ENCODE results near the gene CDH20. TPM values are rescaled to one million over a fixed set of nuclear protein-coding genes. Genes with fewer than 3 reads are reported as not detected.
A peak's percentile ranks its signal among the peaks of the same experiment; 100 is the strongest.

Gene CDH20
- total and polyA plus RNA-seq, 2 donors (not counting 1 experiment from before 2014, with no cell fraction given), result 0.24 TPM; not detected in 1

DNA sequence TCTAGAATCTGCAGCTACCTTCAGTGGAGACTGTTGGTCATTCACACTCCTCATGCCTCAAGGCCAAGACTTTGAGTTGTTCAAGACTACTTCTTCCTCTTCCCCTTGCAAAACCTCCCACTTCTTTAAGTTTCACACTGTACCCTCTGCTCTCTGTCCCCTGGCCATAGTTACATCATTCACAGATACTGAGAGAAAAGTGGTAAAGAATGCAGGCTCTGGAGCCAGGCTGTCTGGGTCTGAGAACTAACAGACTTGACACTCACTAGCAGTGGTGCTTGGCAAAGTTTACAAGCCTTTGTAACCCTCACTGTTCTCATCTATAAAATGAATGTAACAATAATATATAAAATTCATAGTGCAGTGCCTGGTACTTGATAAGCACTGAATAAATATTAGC, 61.8 kb downstream of the CDH20 start:
- Histone ChIP-seq H4K20me1 (ENCODE audit: control insufficient read depth, extremely low read depth, insufficient read depth, low read length) (no peaks in the 10 kb centered on the region), H3K79me2 (ENCODE audit: control insufficient read depth, insufficient read depth, low read length) (no peaks in the 10 kb centered on the region), H3K9ac (ENCODE audit: insufficient read depth, low read length) (no peak overlapping the region), H3K4me1 (ENCODE audit: control insufficient read depth, extremely low read depth, insufficient read depth, low read length) (peaks cover 3% of the 10 kb centered on the region), H3K27me3 (ENCODE audit: control insufficient read depth, insufficient read depth, low read length) (no peaks in the 10 kb centered on the region), H3K4me3 (replicated peaks in 1 of 4; ENCODE audit: control extremely low read depth in 1 of 4, insufficient read depth in 1 of 4, low read depth in 3 of 4, low read length in 4 of 4) (no peak overlapping the region), H3K4me2 (ENCODE audit: extremely low read depth, insufficient read depth, low read length) (no peak overlapping the region), H2AFZ (ENCODE audit: low read length) (no peak overlapping the region), H3K9me3 (ENCODE audit: control insufficient read depth, insufficient read depth, low read depth, low read length) (no peaks in the 10 kb centered on the region), H3K36me3 (ENCODE audit: control insufficient read depth, insufficient read depth, low read length) (no peaks in the 10 kb centered on the region), H3K27ac (ENCODE audit: insufficient read depth, low read length) (no peak overlapping the region)
- no peak for DNase-seq (ENCODE audit: low read depth in 2 of 2)
- TF ChIP-seq EZH2 (IDR thresholded peaks at IDR 0.05; ENCODE audit: low read length, missing control alignments), result no peak
- TF ChIP-seq, protein P1, sequence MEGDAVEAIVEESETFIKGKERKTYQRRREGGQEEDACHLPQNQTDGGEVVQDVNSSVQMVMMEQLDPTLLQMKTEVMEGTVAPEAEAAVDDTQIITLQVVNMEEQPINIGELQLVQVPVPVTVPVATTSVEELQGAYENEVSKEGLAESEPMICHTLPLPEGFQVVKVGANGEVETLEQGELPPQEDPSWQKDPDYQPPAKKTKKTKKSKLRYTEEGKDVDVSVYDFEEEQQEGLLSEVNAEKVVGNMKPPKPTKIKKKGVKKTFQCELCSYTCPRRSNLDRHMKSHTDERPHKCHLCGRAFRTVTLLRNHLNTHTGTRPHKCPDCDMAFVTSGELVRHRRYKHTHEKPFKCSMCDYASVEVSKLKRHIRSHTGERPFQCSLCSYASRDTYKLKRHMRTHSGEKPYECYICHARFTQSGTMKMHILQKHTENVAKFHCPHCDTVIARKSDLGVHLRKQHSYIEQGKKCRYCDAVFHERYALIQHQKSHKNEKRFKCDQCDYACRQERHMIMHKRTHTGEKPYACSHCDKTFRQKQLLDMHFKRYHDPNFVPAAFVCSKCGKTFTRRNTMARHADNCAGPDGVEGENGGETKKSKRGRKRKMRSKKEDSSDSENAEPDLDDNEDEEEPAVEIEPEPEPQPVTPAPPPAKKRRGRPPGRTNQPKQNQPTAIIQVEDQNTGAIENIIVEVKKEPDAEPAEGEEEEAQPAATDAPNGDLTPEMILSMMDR (conservative IDR thresholded peaks at IDR 0.05 in 1 of 2, IDR thresholded peaks at IDR 0.05 in 1 of 2; ENCODE audit: low read depth in 1 of 2, low read length in 2 of 2), result no peak

DNA sequence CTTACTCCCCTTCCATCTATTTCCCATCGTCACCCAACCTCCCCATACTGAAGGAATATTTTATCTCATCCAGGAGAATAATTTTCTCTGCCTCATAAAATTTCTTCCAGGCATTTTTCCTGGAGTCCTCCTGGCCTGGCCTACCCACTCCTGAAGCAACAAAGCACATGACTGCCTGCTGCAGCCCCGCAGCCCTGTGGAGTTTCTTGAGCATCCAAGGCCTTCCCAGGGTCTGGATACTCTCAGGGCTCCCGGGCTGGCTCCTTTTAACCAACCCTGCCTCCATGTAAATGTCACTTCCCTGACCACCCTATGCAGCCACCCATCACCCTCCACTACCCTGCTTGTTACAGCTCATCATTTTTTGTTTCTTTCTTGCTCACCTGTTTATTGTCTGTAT, 64.0 kb downstream of the CDH20 start:
- H2AFZ ChIP-seq (ENCODE audit: low read length), result no peak overlapping the region
- H3K4me2 ChIP-seq (ENCODE audit: extremely low read depth, insufficient read depth, low read length), result no peak overlapping the region
- no peaks in the 10 kb centered on the region for H3K79me2 ChIP-seq (ENCODE audit: control insufficient read depth, insufficient read depth, low read length)
- TF ChIP-seq EZH2 (IDR thresholded peaks at IDR 0.05; ENCODE audit: low read length, missing control alignments), result no peak
- TF ChIP-seq, protein P1 (conservative IDR thresholded peaks at IDR 0.05 in 1 of 2, IDR thresholded peaks at IDR 0.05 in 1 of 2; ENCODE audit: low read depth in 1 of 2, low read length in 2 of 2), result no peak
- no peaks in the 10 kb centered on the region for H3K36me3 ChIP-seq (ENCODE audit: control insufficient read depth, insufficient read depth, low read length)
- H3K4me3 ChIP-seq (replicated peaks in 1 of 4; ENCODE audit: control extremely low read depth in 1 of 4, insufficient read depth in 1 of 4, low read depth in 3 of 4, low read length in 4 of 4), result no peak overlapping the region
- peaks cover 13% of the 10 kb centered on the region for H3K4me1 ChIP-seq (ENCODE audit: control insufficient read depth, extremely low read depth, insufficient read depth, low read length)
- H4K20me1 ChIP-seq (ENCODE audit: control insufficient read depth, extremely low read depth, insufficient read depth, low read length), result no peaks in the 10 kb centered on the region
- no peak overlapping the region for H3K27ac ChIP-seq (ENCODE audit: insufficient read depth, low read length)
- H3K9ac ChIP-seq (ENCODE audit: insufficient read depth, low read length), result no peak overlapping the region
- DNase-seq (ENCODE audit: low read depth in 2 of 2), result no peak
- no peaks in the 10 kb centered on the region for H3K9me3 ChIP-seq (ENCODE audit: control insufficient read depth, insufficient read depth, low read depth, low read length)
- H3K27me3 ChIP-seq (ENCODE audit: control insufficient read depth, insufficient read depth, low read length), result no peaks in the 10 kb centered on the region

DNA sequence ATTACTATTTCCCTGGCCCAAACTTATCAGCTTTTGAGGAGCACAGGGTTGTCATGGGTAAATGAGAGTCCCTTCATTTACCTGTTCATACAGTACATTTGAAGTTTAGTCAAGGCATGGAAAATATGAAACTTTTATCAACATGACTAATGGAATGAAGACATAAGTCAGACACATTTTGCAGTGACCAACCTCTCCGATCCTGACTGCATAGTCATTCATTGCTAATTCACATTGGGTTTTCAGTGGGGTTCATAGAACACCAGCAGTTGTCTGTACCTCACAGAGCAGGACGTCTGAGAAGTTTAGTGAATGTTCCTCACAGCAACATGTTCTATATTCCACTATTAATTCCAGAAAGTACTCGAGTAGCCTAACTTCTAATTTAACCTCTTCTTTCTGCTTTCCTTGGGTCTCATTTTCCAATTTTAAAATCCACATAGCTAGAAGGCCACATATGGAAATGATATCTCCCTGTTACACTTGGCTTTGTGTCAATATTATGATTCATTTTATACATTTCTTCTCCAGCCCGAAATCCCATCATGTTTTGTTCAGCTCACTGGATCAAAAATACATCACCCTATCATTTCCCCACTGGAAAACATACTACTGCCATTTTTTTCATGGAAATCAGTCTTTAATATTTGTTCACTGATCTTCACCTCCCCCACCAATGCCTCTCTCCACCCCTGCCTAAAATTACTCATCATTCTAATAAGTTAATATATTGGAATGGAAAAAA, 65.9 kb downstream of the CDH20 start:
- Histone ChIP-seq H3K9me3 (ENCODE audit: control insufficient read depth, insufficient read depth, low read depth, low read length) (no peaks in the 10 kb centered on the region), H2AFZ (ENCODE audit: low read length) (no peak overlapping the region), H4K20me1 (ENCODE audit: control insufficient read depth, extremely low read depth, insufficient read depth, low read length) (no peaks in the 10 kb centered on the region), H3K36me3 (ENCODE audit: control insufficient read depth, insufficient read depth, low read length) (no peaks in the 10 kb centered on the region), H3K27me3 (ENCODE audit: control insufficient read depth, insufficient read depth, low read length) (no peaks in the 10 kb centered on the region), H3K4me3 (replicated peaks in 1 of 4; ENCODE audit: control extremely low read depth in 1 of 4, insufficient read depth in 1 of 4, low read depth in 3 of 4, low read length in 4 of 4) (no peak overlapping the region), H3K9ac (ENCODE audit: insufficient read depth, low read length) (no peak overlapping the region), H3K4me2 (ENCODE audit: extremely low read depth, insufficient read depth, low read length) (peak overlapping the region; percentile 73), H3K79me2 (ENCODE audit: control insufficient read depth, insufficient read depth, low read length) (no peaks in the 10 kb centered on the region), H3K27ac (ENCODE audit: insufficient read depth, low read length) (peak overlapping the region; percentile 60), H3K4me1 (ENCODE audit: control insufficient read depth, extremely low read depth, insufficient read depth, low read length) (peaks cover 13% of the 10 kb centered on the region)
- peak; percentile 79 to 81 for DNase-seq (ENCODE audit: low read depth in 2 of 2)
- no peak for TF ChIP-seq EZH2 (IDR thresholded peaks at IDR 0.05; ENCODE audit: low read length, missing control alignments)
- TF ChIP-seq, protein P1 (conservative IDR thresholded peaks at IDR 0.05 in 1 of 2, IDR thresholded peaks at IDR 0.05 in 1 of 2; ENCODE audit: low read depth in 1 of 2, low read length in 2 of 2), result no peak

Measured in fibroblast of lung (primary cell).